Esophagus squamous epithelium (tissue), 5 donors: Measurements from ENCODE around the gene TRMT11. TPM values are rescaled to one million over a fixed set of nuclear protein-coding genes. Genes with fewer than 3 reads are reported as not detected.

ENCODE experiments used
- DNase-seq: peaks from one replicate; lab custom pipeline; 2025; lab: John Stamatoyannopoulos, UW
- H3K27ac ChIP-seq, 4 donors: fragments of 200-600 bp; sonication (generic); one replicate each; pipeline ENCODE4 v1.5.1; 2016 to 2019; ENCODE audit warnings: mild to moderate bottlenecking in 1 of 4
- H3K27me3 ChIP-seq, 4 donors: fragments of 200-600 bp; sonication (generic); 1 replicate in 3 of 4; 2 replicates in 1 of 4; pipeline versions ENCODE4 v1.5.1 to v1.6.0; 2017 to 2021; ENCODE audit warnings: antibody characterized with exemption in 1 of 4
- H3K36me3 ChIP-seq, 3 donors: fragments of 200-600 bp; sonication (generic); one replicate each; pipeline ENCODE4 v1.5.1; 2016 to 2019
- H3K4me1 ChIP-seq, 3 donors: fragments of 200-600 bp; sonication (generic); one replicate each; pipeline ENCODE4 v1.5.1; 2017 to 2019
- H3K4me3 ChIP-seq, 4 donors: fragments of 200-600 bp; sonication (generic); 1 replicate in 3 of 4; 2 replicates in 1 of 4; pipeline ENCODE4 v1.5.1; 2016 to 2019; ENCODE audit warnings: mild to moderate bottlenecking in 2 of 4, moderate library complexity in 1 of 4
- H3K9me3 ChIP-seq, 3 donors: fragments of 200-600 bp; sonication (generic); one replicate each; pipeline ENCODE4 v1.5.1; 2016 to 2019
- POLR2A ChIP-seq, 4 donors: fragments of 450-650 bp; IDR thresholded peaks; one replicate each; pipeline ENCODE4 v1.6.1; 2017; ENCODE audit warnings: antibody characterized with exemption in 4 of 4, mild to moderate bottlenecking in 4 of 4, moderate library complexity in 3 of 4
- WGBS, 2 donors: methylation state at CpG; one replicate each; pipeline ENCODE4 v1.1.5; 2018; 5-methylcytosine and 5-hydroxymethylcytosine counted together
- intact Hi-C: fragments of 100-400 bp; cut with DNase I; formaldehyde crosslinking; loops from one replicate; pipeline ENCODE4 v1.15.0; 2022
- total RNA-seq, 4 donors: library from RNA; depleted of rRNA; stranded (reverse); fragments of >200 nt; gene quantifications; one replicate each; pipeline ENCODE4 v1.1.0, GENCODE V29; 2016
- TF ChIP-seq, protein P1 (sequence below), 6 experiments: fragments of 450-650 bp in 4 of 6; fragments of 200-600 bp in 2 of 6; sonication (generic) in 2 of 6; IDR thresholded peaks; one replicate each; pipeline ENCODE4 v1.5.1; 2016 to 2019; ENCODE audit warnings: antibody characterized with exemption in 6 of 6, mild to moderate bottlenecking in 4 of 6, moderate library complexity in 4 of 6
- donor health status: DM: yes; HTN: yes; CAD: no.

TRMT11 gene
- total RNA-seq, 4 donors from 2014 or later, result 7.8 to 23.3 (median 17.2) TPM

DNA sequence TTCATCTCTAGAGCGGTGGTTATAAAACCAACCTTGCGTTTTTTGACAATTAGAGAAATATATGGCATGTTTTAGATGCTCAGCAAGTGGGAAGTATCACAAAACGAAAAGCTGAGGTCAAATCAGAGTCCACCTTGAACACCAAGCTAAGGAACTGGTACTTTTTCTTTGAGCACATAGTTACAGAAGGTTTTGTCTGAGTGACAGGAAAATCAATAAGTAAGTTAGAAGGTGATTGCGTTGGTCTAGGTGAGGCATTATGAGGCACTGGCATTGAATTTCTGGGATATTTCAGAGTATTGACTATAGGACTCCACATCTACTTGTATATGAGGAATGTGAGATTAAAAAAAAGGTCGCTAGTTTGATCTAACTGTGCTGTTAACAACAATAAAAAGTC, 30.4 kb upstream of the TRMT11 start:
- DNase-seq, result no peak
- 36 to 50% methylated on average over 5 of the region's 5 CpGs for WGBS, 2 donors
- intact Hi-C loops, result loop anchor here (5.0 to 10.0 kb wide), 3 partner anchors 101 to 641 kb away; no protein-coding TSS in a partner anchor
- H3K4me3 ChIP-seq, result peak overlapping the region in 3 of 4 donors; percentile 81 to 98 (median 90)
- peak overlapping the region in 2 of 4 donors; percentile 93 to 94 for H3K27ac ChIP-seq
- no peaks in the 10 kb centered on the region for H3K36me3 ChIP-seq
- H3K27me3 ChIP-seq, result no peaks in the 10 kb centered on the region
- no peaks in the 10 kb centered on the region for H3K9me3 ChIP-seq
- H3K4me1 ChIP-seq, result peaks cover 16 to 54% (median 18%) of the 10 kb centered on the region in 3 donors
- no peak for TF ChIP-seq POLR2A (IDR thresholded peaks at IDR 0.05)
- TF ChIP-seq, protein P1, sequence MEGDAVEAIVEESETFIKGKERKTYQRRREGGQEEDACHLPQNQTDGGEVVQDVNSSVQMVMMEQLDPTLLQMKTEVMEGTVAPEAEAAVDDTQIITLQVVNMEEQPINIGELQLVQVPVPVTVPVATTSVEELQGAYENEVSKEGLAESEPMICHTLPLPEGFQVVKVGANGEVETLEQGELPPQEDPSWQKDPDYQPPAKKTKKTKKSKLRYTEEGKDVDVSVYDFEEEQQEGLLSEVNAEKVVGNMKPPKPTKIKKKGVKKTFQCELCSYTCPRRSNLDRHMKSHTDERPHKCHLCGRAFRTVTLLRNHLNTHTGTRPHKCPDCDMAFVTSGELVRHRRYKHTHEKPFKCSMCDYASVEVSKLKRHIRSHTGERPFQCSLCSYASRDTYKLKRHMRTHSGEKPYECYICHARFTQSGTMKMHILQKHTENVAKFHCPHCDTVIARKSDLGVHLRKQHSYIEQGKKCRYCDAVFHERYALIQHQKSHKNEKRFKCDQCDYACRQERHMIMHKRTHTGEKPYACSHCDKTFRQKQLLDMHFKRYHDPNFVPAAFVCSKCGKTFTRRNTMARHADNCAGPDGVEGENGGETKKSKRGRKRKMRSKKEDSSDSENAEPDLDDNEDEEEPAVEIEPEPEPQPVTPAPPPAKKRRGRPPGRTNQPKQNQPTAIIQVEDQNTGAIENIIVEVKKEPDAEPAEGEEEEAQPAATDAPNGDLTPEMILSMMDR (IDR thresholded peaks at IDR 0.05), result no peak

DNA sequence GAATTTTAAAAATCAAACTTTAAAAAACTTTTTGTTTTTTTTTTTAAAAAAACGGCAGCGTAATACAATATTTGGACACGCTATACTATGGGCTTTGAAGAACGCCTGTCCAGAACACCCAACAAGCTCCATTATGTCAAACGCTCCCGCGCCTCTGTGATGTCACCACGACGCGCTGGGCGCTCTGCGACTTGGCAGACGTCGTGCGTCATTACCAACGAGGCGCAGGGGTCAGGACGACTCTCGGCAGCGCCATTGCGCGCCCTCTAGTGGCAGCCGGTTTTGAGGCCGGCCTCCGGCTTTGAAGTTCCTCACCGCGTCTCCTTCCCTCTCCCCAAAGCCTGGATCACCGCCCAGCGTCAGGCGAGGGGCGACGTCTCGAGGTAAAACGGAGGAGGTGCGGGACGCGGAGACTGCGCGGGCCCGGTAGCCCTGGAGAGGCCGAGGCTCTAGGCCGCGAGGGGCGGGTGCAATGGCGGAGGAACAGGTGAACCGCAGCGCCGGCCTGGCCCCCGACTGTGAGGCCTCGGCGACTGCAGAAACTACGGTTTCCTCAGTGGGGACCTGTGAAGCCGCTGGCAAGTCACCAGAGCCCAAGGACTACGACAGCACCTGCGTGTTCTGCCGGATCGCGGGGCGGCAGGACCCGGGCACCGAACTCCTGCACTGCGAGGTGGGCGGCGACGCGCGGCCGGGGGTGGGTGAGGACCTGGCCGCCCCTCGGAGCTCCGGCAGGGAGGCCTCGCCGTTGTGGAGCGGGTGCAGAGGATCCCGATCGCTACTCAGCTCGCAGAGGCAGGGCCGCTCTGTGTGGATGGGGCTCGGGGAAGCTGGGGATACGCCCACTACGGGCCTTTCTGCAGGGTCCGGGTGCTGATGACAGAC, 29.6 kb upstream of the TRMT11 start, which contains the start of gene HINT3:
Gene HINT3 (plus strand): TSS at position 265 of the 885 bp plus-strand sequence. CDS start 208 bp downstream, at position 473.
- Histone ChIP-seq H3K27me3 (no peaks in the 10 kb centered on the region), H3K4me3 (peak within 1 kb of the TSS; percentile 81 to 98 (median 88)), H3K27ac (peak within 1 kb of the TSS; percentile 93 to 97 (median 95)), H3K36me3 (peaks cover 0 to 8% (median 0%) of the 10 kb centered on the region in 3 donors), H3K9me3 (no peaks in the 10 kb centered on the region), H3K4me1 (peaks cover 16 to 53% (median 18%) of the 10 kb centered on the region in 3 donors)
- DNase-seq, result peak; percentile 81
- intact Hi-C loops, result loop anchor here (5.0 to 10.0 kb wide), 3 partner anchors 102 to 642 kb away; no protein-coding TSS in a partner anchor
- peak in 3 of 4 donors; percentile 13 to 76 (median 42) for TF ChIP-seq POLR2A (IDR thresholded peaks at IDR 0.05)
- TF ChIP-seq, protein P1 (IDR thresholded peaks at IDR 0.05), result peak; percentile 94 to 99 (median 98)
- WGBS, 2 donors, result 0% methylated on average over 7 to 19 of the region's 82 CpGs

DNA sequence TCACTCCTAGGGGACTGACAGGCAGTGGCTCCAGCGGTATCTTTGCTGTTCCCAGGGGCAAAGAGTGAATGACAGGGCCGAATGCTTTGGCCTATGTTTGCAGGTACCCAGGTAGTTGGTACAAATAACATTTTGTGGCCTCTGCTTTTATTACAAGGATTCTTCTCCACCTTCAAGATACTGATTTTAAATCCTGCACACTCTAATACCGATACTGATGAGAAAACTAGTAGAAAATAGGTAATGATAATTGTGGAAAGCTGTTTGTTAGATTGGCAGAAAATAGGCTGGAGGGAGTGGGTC, 29.0 kb upstream of the TRMT11 start:
- TF ChIP-seq, protein P1 (IDR thresholded peaks at IDR 0.05), result no peak
- no peak for TF ChIP-seq POLR2A (IDR thresholded peaks at IDR 0.05)
- Histone ChIP-seq H3K9me3 (no peaks in the 10 kb centered on the region), H3K4me3 (peak overlapping the region; percentile 81 to 98 (median 88)), H3K36me3 (peaks cover 0 to 9% (median 0%) of the 10 kb centered on the region in 3 donors), H3K27me3 (no peaks in the 10 kb centered on the region), H3K4me1 (peaks cover 16 to 53% (median 18%) of the 10 kb centered on the region in 3 donors), H3K27ac (peak overlapping the region; percentile 93 to 97 (median 95))
- intact Hi-C loops, result loop anchor here (5.0 to 10.0 kb wide), 3 partner anchors 103 to 643 kb away; no protein-coding TSS in a partner anchor
- no peak for DNase-seq
- WGBS, 2 donors, result 0 to 3% methylated on average over 2 to 3 of the region's 3 CpGs

DNA sequence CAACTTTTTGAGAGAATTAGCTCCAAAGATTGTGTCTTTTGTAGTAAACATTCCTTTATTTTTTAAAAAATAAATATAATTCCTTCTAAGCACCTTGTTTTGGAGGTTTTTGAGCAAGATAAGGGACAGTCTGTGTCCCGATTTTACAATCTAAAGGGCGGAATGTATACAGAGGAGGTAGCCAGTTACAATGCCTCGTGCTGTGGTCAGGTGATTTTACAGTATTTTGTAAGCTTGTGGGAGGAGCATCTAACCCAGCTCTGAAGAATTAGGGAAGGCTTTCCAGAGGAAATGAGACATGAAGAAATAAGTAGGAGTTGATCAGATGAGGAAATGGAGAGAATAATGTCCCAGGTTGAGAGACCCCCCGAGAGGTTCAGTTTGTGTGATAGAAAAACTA, 28.5 kb upstream of the TRMT11 start:
- Histone ChIP-seq H3K9me3 (no peaks in the 10 kb centered on the region), H3K36me3 (peaks cover 0 to 9% (median 0%) of the 10 kb centered on the region in 3 donors), H3K27ac (peak overlapping the region; percentile 93 to 97 (median 95)), H3K4me1 (peaks cover 16 to 53% (median 18%) of the 10 kb centered on the region in 3 donors), H3K27me3 (no peaks in the 10 kb centered on the region), H3K4me3 (peak overlapping the region; percentile 81 to 98 (median 88))
- peak in 1 of 4 donors; percentile 34 for TF ChIP-seq POLR2A (IDR thresholded peaks at IDR 0.05)
- TF ChIP-seq, protein P1 (IDR thresholded peaks at IDR 0.05), result no peak
- 25 to 28% methylated on average over 4 of the region's 4 CpGs for WGBS, 2 donors
- intact Hi-C loops, result loop anchor here (5.0 to 10.0 kb wide), 3 partner anchors 103 to 643 kb away; no protein-coding TSS in a partner anchor
- DNase-seq, result no peak
